Mammary epithelial cell (primary cell): ENCODE measurements around the gene MED26.

Experiments used
- EZH2 ChIP-seq: IDR thresholded peaks from 2 replicates; pipeline ENCODE4 v1.6.1; 2012; ENCODE audit warnings: low read length, inconsistent platforms, borderline replicate concordance
- TF ChIP-seq, protein P1 (sequence below), 2 donors: IDR thresholded peaks in 1 of 2; conservative IDR thresholded peaks in 1 of 2; 2 replicates each; pipeline ENCODE4 v1.5.1; 2011 to 2012; ENCODE audit warnings: inconsistent platforms in 2 of 2, low read length in 2 of 2, mild to moderate bottlenecking in 2 of 2, control low read depth in 1 of 2, low read depth in 1 of 2; ENCODE audit not compliant: insufficient read depth in 1 of 2; ENCODE audit errors: extremely low read depth in 1 of 2

DNA sequence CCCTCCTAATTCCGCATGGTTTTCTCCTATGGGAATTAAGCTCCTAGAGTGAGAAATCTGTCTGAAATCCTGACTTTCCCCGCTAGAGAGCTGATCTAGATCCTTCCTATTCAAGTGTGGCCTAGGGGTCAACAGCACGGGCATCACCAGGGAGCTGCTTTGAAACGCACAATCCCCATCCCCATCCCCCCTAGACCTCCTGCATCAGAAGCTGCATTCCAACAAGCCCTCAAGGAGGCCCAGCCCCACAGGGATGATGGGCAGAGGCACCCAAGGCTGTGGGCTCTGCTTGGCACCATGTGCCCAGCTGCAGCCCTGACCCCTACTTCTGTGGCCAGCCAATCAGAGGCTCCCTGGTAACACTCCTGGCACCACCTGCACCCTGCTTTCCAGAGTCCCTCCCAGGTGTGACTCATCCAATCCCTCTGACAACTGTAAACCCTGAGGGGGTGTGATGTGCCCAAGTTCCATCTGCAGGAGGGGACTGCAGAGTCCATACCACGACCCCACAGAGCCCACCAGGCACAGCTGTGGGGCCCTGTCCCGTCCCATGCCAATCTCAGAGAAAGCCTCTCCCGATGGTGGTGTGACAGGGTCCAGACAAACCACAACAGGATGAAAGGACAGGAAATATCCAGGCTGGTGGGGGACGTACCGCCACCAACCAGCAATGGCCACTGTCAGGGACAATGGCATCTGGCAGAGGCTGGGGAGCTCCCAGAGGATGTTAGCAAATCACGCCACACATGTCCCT is 36.0 kb downstream of the MED26 start:
- TF ChIP-seq, protein P1, sequence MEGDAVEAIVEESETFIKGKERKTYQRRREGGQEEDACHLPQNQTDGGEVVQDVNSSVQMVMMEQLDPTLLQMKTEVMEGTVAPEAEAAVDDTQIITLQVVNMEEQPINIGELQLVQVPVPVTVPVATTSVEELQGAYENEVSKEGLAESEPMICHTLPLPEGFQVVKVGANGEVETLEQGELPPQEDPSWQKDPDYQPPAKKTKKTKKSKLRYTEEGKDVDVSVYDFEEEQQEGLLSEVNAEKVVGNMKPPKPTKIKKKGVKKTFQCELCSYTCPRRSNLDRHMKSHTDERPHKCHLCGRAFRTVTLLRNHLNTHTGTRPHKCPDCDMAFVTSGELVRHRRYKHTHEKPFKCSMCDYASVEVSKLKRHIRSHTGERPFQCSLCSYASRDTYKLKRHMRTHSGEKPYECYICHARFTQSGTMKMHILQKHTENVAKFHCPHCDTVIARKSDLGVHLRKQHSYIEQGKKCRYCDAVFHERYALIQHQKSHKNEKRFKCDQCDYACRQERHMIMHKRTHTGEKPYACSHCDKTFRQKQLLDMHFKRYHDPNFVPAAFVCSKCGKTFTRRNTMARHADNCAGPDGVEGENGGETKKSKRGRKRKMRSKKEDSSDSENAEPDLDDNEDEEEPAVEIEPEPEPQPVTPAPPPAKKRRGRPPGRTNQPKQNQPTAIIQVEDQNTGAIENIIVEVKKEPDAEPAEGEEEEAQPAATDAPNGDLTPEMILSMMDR (conservative IDR thresholded peaks at IDR 0.05 in 1 of 2, IDR thresholded peaks at IDR 0.05 in 1 of 2; ENCODE audit: extremely low read depth in 1 of 2, insufficient read depth in 1 of 2, low read depth in 1 of 2, low read length in 2 of 2), result no peak
- TF ChIP-seq EZH2, result no peak
